A673 (cell line): ENCODE data around the gene GRAMD2B.

ENCODE experiments used
- CTCF ChIP-seq: fragments of 300-800, 200-600 bp; sonication (generic); conservative IDR thresholded peaks from 2 replicates; pipeline ENCODE4 v1.5.1; 2017; ENCODE audit warnings: low read depth, mild to moderate bottlenecking, antibody characterized with exemption, low read length, moderate library complexity, mixed read lengths
- EZH2 ChIP-seq: fragments of 200-600 bp; sonication (generic); IDR thresholded peaks from 2 replicates; pipeline ENCODE4 v1.6.1; 2017; ENCODE audit warnings: borderline replicate concordance, low read depth, mild to moderate bottlenecking, mixed read lengths, antibody characterized with exemption, low read length; ENCODE audit not compliant: poor library complexity, severe bottlenecking

- no peak for TF ChIP-seq CTCF
- no peak for TF ChIP-seq EZH2
These were observed 30.9 kb downstream of the GRAMD2B start for GRCh38 chr5:126454081-126454480.
